ENCODE data around the gene KCNH1. TPM values are rescaled to one million over a fixed set of nuclear protein-coding genes. Genes with fewer than 3 reads are reported as not detected.

The KCNH1 gene
- total and polyA plus RNA-seq, 5 donors from 2014 or later = not detected

GRCh38 chr1:210684466-210685294 is 449.3 kb downstream of the KCNH1 start:
- DNase-seq = peak in 1 of 3 donors; percentile 8
- H3K27ac Mint-ChIP-seq = no peak overlapping the region
- Histone ChIP-seq H3K4me1 (ENCODE audit: control insufficient read depth, insufficient read depth, low read length, poor library complexity, severe bottlenecking) (no peaks in the 10 kb centered on the region), H3K9me3 (ENCODE audit: control insufficient read depth in 2 of 2, low read length in 2 of 2) (no peaks in the 10 kb centered on the region), H3K36me3 (ENCODE audit: control insufficient read depth, insufficient read depth, low read length) (no peaks in the 10 kb centered on the region), H3K4me3 (ENCODE audit: low read depth, low read length) (no peak overlapping the region), H3K27ac (ENCODE audit: insufficient read depth, low read length, poor library complexity, severe bottlenecking) (no peak overlapping the region), H3K27me3 (ENCODE audit: control insufficient read depth, insufficient read depth, low read length) (no peaks in the 10 kb centered on the region)
- H3K4me3 Mint-ChIP-seq = no peak overlapping the region
- no peak for ATAC-seq (ENCODE audit: low read depth in 2 of 2)
- H3K4me1 Mint-ChIP-seq = peaks cover 0 to 4% (median 0%) of the 10 kb centered on the region in 4 donors
- no peaks in the 10 kb centered on the region for H3K36me3 Mint-ChIP-seq
- no peaks in the 10 kb centered on the region for H3K9me3 Mint-ChIP-seq
- H3K27me3 Mint-ChIP-seq = peaks cover 4% of the 10 kb centered on the region

- H3K27ac ChIP-seq (ENCODE audit: insufficient read depth, low read length, poor library complexity, severe bottlenecking) = no peak overlapping the region
- no peaks in the 10 kb centered on the region for H3K4me1 ChIP-seq (ENCODE audit: control insufficient read depth, insufficient read depth, low read length, poor library complexity, severe bottlenecking)
- no peak overlapping the region for H3K27ac Mint-ChIP-seq
- DNase-seq = no peak
- H3K4me3 ChIP-seq (ENCODE audit: low read depth, low read length) = no peak overlapping the region
- peaks cover 4% of the 10 kb centered on the region for H3K27me3 Mint-ChIP-seq
- H3K27me3 ChIP-seq (ENCODE audit: control insufficient read depth, insufficient read depth, low read length) = no peaks in the 10 kb centered on the region
- no peak overlapping the region for H3K4me3 Mint-ChIP-seq
- no peak for ATAC-seq (ENCODE audit: low read depth in 2 of 2)
- no peaks in the 10 kb centered on the region for H3K9me3 Mint-ChIP-seq
- no peaks in the 10 kb centered on the region for H3K36me3 Mint-ChIP-seq
- H3K9me3 ChIP-seq (ENCODE audit: control insufficient read depth in 2 of 2, low read length in 2 of 2) = no peaks in the 10 kb centered on the region
- H3K4me1 Mint-ChIP-seq = peaks cover 0 to 4% (median 0%) of the 10 kb centered on the region in 4 donors
- no peaks in the 10 kb centered on the region for H3K36me3 ChIP-seq (ENCODE audit: control insufficient read depth, insufficient read depth, low read length)
Observed at GRCh38 chr1:210683403-210684047, 450.4 kb downstream of the KCNH1 start.

GRCh38 chr1:210681158-210681557 is 452.8 kb downstream of the KCNH1 start:
- Mint-ChIP-seq H3K27me3 (peaks cover 4% of the 10 kb centered on the region), H3K4me1 (peaks cover 0 to 4% (median 0%) of the 10 kb centered on the region in 4 donors), H3K9me3 (no peaks in the 10 kb centered on the region), H3K36me3 (no peaks in the 10 kb centered on the region), H3K4me3 (no peak overlapping the region), H3K27ac (no peak overlapping the region)
- Histone ChIP-seq H3K9me3 (ENCODE audit: control insufficient read depth in 2 of 2, low read length in 2 of 2) (no peaks in the 10 kb centered on the region), H3K4me3 (ENCODE audit: low read depth, low read length) (no peak overlapping the region), H3K36me3 (ENCODE audit: control insufficient read depth, insufficient read depth, low read length) (no peaks in the 10 kb centered on the region), H3K4me1 (ENCODE audit: control insufficient read depth, insufficient read depth, low read length, poor library complexity, severe bottlenecking) (no peaks in the 10 kb centered on the region), H3K27ac (ENCODE audit: insufficient read depth, low read length, poor library complexity, severe bottlenecking) (no peak overlapping the region), H3K27me3 (ENCODE audit: control insufficient read depth, insufficient read depth, low read length) (no peaks in the 10 kb centered on the region)
- ATAC-seq (ENCODE audit: low read depth in 2 of 2) = no peak
- DNase-seq = no peak

GRCh38 chr1:210678306-210678705 is 455.6 kb downstream of the KCNH1 start:
- peaks cover 0 to 1% (median 0%) of the 10 kb centered on the region in 7 donors for H3K9me3 Mint-ChIP-seq
- DNase-seq (no peak), ATAC-seq (ENCODE audit: low read depth in 2 of 2) (no peak)
- Histone ChIP-seq H3K36me3 (ENCODE audit: control insufficient read depth, insufficient read depth, low read length) (no peaks in the 10 kb centered on the region), H3K9me3 (ENCODE audit: control insufficient read depth in 2 of 2, low read length in 2 of 2) (no peaks in the 10 kb centered on the region), H3K4me1 (ENCODE audit: control insufficient read depth, insufficient read depth, low read length, poor library complexity, severe bottlenecking) (no peaks in the 10 kb centered on the region), H3K27me3 (ENCODE audit: control insufficient read depth, insufficient read depth, low read length) (no peaks in the 10 kb centered on the region), H3K27ac (ENCODE audit: insufficient read depth, low read length, poor library complexity, severe bottlenecking) (no peak overlapping the region), H3K4me3 (ENCODE audit: low read depth, low read length) (no peak overlapping the region)
- no peaks in the 10 kb centered on the region for H3K4me1 Mint-ChIP-seq
- no peak overlapping the region for H3K4me3 Mint-ChIP-seq
- H3K27me3 Mint-ChIP-seq = no peaks in the 10 kb centered on the region
- H3K27ac Mint-ChIP-seq = no peak overlapping the region
- H3K36me3 Mint-ChIP-seq = no peaks in the 10 kb centered on the region

GRCh38 chr1:210677533-210677932 is 456.4 kb downstream of the KCNH1 start:
- H3K9me3 ChIP-seq (ENCODE audit: control insufficient read depth in 2 of 2, low read length in 2 of 2) = no peaks in the 10 kb centered on the region
- H3K4me3 ChIP-seq (ENCODE audit: low read depth, low read length) = no peak overlapping the region
- H3K36me3 ChIP-seq (ENCODE audit: control insufficient read depth, insufficient read depth, low read length) = no peaks in the 10 kb centered on the region
- peaks cover 0 to 1% (median 0%) of the 10 kb centered on the region in 7 donors for H3K9me3 Mint-ChIP-seq
- H3K4me1 Mint-ChIP-seq = no peaks in the 10 kb centered on the region
- H3K27me3 ChIP-seq (ENCODE audit: control insufficient read depth, insufficient read depth, low read length) = no peaks in the 10 kb centered on the region
- H3K4me1 ChIP-seq (ENCODE audit: control insufficient read depth, insufficient read depth, low read length, poor library complexity, severe bottlenecking) = no peaks in the 10 kb centered on the region
- no peak for DNase-seq
- no peak overlapping the region for H3K4me3 Mint-ChIP-seq
- H3K27ac ChIP-seq (ENCODE audit: insufficient read depth, low read length, poor library complexity, severe bottlenecking) = no peak overlapping the region
- no peaks in the 10 kb centered on the region for H3K36me3 Mint-ChIP-seq
- ATAC-seq (ENCODE audit: low read depth in 2 of 2) = no peak
- H3K27ac Mint-ChIP-seq = no peak overlapping the region
- peaks cover under 1% of the 10 kb centered on the region for H3K27me3 Mint-ChIP-seq

- Histone ChIP-seq H3K4me1 (ENCODE audit: control insufficient read depth, insufficient read depth, low read length, poor library complexity, severe bottlenecking) (no peaks in the 10 kb centered on the region), H3K9me3 (ENCODE audit: control insufficient read depth in 2 of 2, low read length in 2 of 2) (no peaks in the 10 kb centered on the region), H3K4me3 (ENCODE audit: low read depth, low read length) (no peak overlapping the region), H3K27ac (ENCODE audit: insufficient read depth, low read length, poor library complexity, severe bottlenecking) (no peak overlapping the region), H3K27me3 (ENCODE audit: control insufficient read depth, insufficient read depth, low read length) (no peaks in the 10 kb centered on the region), H3K36me3 (ENCODE audit: control insufficient read depth, insufficient read depth, low read length) (no peaks in the 10 kb centered on the region)
- Mint-ChIP-seq H3K36me3 (no peaks in the 10 kb centered on the region), H3K27ac (no peak overlapping the region), H3K4me3 (no peak overlapping the region), H3K4me1 (no peaks in the 10 kb centered on the region), H3K27me3 (peaks cover 6% of the 10 kb centered on the region), H3K9me3 (peaks cover 0 to 1% (median 0%) of the 10 kb centered on the region in 7 donors)
- no peak for ATAC-seq (ENCODE audit: low read depth in 2 of 2)
- no peak for DNase-seq
Observed at GRCh38 chr1:210676539-210676938, 457.4 kb downstream of the KCNH1 start.

- Mint-ChIP-seq H3K9me3 (peaks cover 0 to 1% (median 0%) of the 10 kb centered on the region in 7 donors), H3K27me3 (peaks cover 6% of the 10 kb centered on the region), H3K27ac (no peak overlapping the region), H3K4me1 (no peaks in the 10 kb centered on the region), H3K4me3 (no peak overlapping the region), H3K36me3 (no peaks in the 10 kb centered on the region)
- DNase-seq (no peak), ATAC-seq (ENCODE audit: low read depth in 2 of 2) (no peak)
- Histone ChIP-seq H3K27me3 (ENCODE audit: control insufficient read depth, insufficient read depth, low read length) (no peaks in the 10 kb centered on the region), H3K4me3 (ENCODE audit: low read depth, low read length) (no peak overlapping the region), H3K27ac (ENCODE audit: insufficient read depth, low read length, poor library complexity, severe bottlenecking) (no peak overlapping the region), H3K4me1 (ENCODE audit: control insufficient read depth, insufficient read depth, low read length, poor library complexity, severe bottlenecking) (no peaks in the 10 kb centered on the region), H3K36me3 (ENCODE audit: control insufficient read depth, insufficient read depth, low read length) (no peaks in the 10 kb centered on the region), H3K9me3 (ENCODE audit: control insufficient read depth in 2 of 2, low read length in 2 of 2) (no peaks in the 10 kb centered on the region)
Observed at GRCh38 chr1:210674151-210674550, 459.8 kb downstream of the KCNH1 start.

All from CD4-positive, CD25-positive, alpha-beta regulatory T cell (primary cell).